Measurements from ENCODE around the gene IL22RA2.

Gene IL22RA2

DNA sequence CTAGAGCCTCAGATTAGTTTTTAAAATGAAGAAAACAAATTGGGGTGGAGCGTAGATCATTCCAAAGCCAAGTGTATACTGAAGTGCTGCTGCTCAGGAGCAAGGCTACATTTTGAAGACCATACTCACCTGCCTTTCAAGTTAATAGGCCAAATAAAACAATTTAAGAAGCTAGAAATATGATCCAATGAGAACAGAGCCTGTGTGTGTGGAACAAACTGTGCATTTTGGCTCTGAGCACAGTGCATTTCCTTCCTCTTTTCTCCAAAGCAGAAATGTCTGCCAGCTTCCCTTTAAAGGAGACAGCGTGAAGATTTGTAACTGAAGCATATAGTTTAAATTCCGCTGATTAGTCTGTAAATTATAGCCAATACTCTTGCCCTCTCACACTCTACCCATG, 48.9 kb upstream of the IL22RA2 start:
- ChIA-PET CTCF (interaction anchor here (0.6 kb wide), 1 partner anchor 736 kb away, joined by 4 read pairs; no protein-coding TSS in a partner anchor), POLR2A (interaction anchor here (0.6 to 0.7 kb wide), 2 partner anchors 19 to 21 kb away, joined by 3 to 4 read pairs; no protein-coding TSS in a partner anchor)
- no peaks in the 10 kb centered on the region for H3K36me3 ChIP-seq (ENCODE audit: control insufficient read depth in 2 of 2, insufficient read depth in 1 of 2, low read length in 2 of 2)
- no peak overlapping the region for H3K27ac ChIP-seq (ENCODE audit: extremely low read depth, low read depth, low read length)
- H3K4me1 ChIP-seq (ENCODE audit: control insufficient read depth, insufficient read depth, low read length) = peaks cover 1% of the 10 kb centered on the region; the same call in 1 of the 2 replicates
- H3K9me3 ChIP-seq (ENCODE audit: control insufficient read depth, insufficient read depth, low read depth, low read length) = no peaks in the 10 kb centered on the region
- TF ChIP-seq OSR2 (tag by site-specific recombination; IDR thresholded peaks at IDR 0.05) (no peak), YY1 (tag by site-specific recombination; IDR thresholded peaks at IDR 0.05) (no peak), SETDB1 (IDR thresholded peaks at IDR 0.05; ENCODE audit: insufficient read length, low read length) (no peak), GLI4 (tag by site-specific recombination; IDR thresholded peaks at IDR 0.05) (no peak)
- no peak overlapping the region for H3K4me3 ChIP-seq (ENCODE audit: low read depth, low read length)

DNA sequence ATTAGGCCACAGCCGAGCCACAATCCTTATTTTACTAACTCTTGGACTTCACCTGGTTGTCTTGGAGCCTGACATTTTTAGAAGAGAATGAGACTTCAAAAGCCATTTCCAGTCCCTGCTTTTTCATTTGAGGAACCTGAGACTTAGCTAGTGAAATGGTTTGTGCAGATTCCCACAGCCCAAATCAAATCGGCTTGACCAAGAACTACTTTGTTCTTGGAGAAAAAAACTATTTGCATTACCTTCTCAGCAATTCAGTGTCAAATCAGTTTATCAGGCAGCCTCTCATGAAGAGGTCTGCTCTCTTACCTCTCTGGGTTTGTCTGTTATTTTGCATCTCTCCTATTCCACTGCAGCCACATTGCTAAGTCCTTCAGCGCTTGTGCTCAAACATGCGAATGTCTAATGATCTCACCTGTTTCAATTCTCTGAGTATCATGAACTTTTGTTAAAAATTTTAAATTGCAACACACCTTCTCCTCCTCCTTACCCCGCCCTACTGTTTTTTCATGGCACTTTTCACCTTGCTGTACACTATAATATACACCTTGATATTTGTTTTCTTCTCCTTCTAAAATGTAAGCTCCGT, 46.3 kb upstream of the IL22RA2 start:
- Histone ChIP-seq H3K36me3 (ENCODE audit: control insufficient read depth in 2 of 2, insufficient read depth in 1 of 2, low read length in 2 of 2) (no peaks in the 10 kb centered on the region), H3K9me3 (ENCODE audit: control insufficient read depth, insufficient read depth, low read depth, low read length) (no peaks in the 10 kb centered on the region), H3K4me1 (ENCODE audit: control insufficient read depth, insufficient read depth, low read length) (peaks cover 10% of the 10 kb centered on the region), H3K4me3 (ENCODE audit: low read depth, low read length) (peak overlapping the region; percentile 89), H3K27ac (ENCODE audit: extremely low read depth, low read depth, low read length) (no peak overlapping the region; the same call in 1 of the 2 replicates)
- peak; percentile 9; the same call in 1 of the 2 replicates for TF ChIP-seq ZNF184 (tag by site-specific recombination; IDR thresholded peaks at IDR 0.05)
- TF ChIP-seq, protein P1, sequence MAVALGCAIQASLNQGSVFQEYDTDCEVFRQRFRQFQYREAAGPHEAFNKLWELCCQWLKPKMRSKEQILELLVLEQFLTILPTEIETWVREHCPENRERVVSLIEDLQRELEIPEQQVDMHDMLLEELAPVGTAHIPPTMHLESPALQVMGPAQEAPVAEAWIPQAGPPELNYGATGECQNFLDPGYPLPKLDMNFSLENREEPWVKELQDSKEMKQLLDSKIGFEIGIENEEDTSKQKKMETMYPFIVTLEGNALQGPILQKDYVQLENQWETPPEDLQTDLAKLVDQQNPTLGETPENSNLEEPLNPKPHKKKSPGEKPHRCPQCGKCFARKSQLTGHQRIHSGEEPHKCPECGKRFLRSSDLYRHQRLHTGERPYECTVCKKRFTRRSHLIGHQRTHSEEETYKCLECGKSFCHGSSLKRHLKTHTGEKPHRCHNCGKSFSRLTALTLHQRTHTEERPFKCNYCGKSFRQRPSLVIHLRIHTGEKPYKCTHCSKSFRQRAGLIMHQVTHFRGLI (tag by site-specific recombination; IDR thresholded peaks at IDR 0.05) = no peak
- 0 out of 2 replicates have a peak, but pooled peaks have one; percentile 29 for TF ChIP-seq TRIM28 (IDR thresholded peaks at IDR 0.05; ENCODE audit: borderline replicate concordance, low read length)
- ChIA-PET POLR2A (no interaction called here), CTCF (interaction anchor here (0.6 kb wide), 1 partner anchor 72 kb away, joined by 3 read pairs; no protein-coding TSS in a partner anchor)

- peak within 1 kb of the TSS; percentile 76 for H3K27ac ChIP-seq (ENCODE audit: extremely low read depth, low read depth, low read length)
- no peaks in the 10 kb centered on the region for H3K9me3 ChIP-seq (ENCODE audit: control insufficient read depth, insufficient read depth, low read depth, low read length)
- ChIA-PET POLR2A (no interaction called here), CTCF (no interaction called here)
- H3K4me1 ChIP-seq (ENCODE audit: control insufficient read depth, insufficient read depth, low read length) = peaks cover 10% of the 10 kb centered on the region
- peak within 1 kb of the TSS; percentile 89 for H3K4me3 ChIP-seq (ENCODE audit: low read depth, low read length)
- H3K36me3 ChIP-seq (ENCODE audit: control insufficient read depth in 2 of 2, insufficient read depth in 1 of 2, low read length in 2 of 2) = no peaks in the 10 kb centered on the region
- TF ChIP-seq ZNF837 (tag by site-specific recombination; IDR thresholded peaks at IDR 0.05) (no peak), ZBTB8A (tag by site-specific recombination; IDR thresholded peaks at IDR 0.05) (peak; percentile 93), KLF9 (tag by site-specific recombination; IDR thresholded peaks at IDR 0.05; ENCODE audit: low read depth) (peak; percentile 83; the same call in 1 of the 2 replicates), ZNF24 (tag by site-specific recombination; IDR thresholded peaks at IDR 0.05) (no peak), TRIM28 (IDR thresholded peaks at IDR 0.05; ENCODE audit: borderline replicate concordance, low read length) (no peak), WT1 (tag by site-specific recombination; IDR thresholded peaks at IDR 0.05) (peak; percentile 35; the same call in 1 of the 2 replicates), ZNF10 (tag by site-specific recombination; IDR thresholded peaks at IDR 0.05) (0 out of 2 replicates have a peak, but pooled peaks have one; percentile 23), ZNF155 (tag by site-specific recombination; IDR thresholded peaks at IDR 0.05) (no peak), ZSCAN4 (tag by site-specific recombination; IDR thresholded peaks at IDR 0.05) (no peak), KLF7 (tag by site-specific recombination; IDR thresholded peaks at IDR 0.05; ENCODE audit: borderline replicate concordance) (peak; percentile 84; the same call in 1 of the 2 replicates), ZNF341 (tag by site-specific recombination; IDR thresholded peaks at IDR 0.05; ENCODE audit: low read depth) (peak; percentile 14; the same call in 1 of the 2 replicates), ZNF76 (tag by site-specific recombination; IDR thresholded peaks at IDR 0.05; ENCODE audit: borderline replicate concordance, low read depth) (0 out of 2 replicates have a peak, but pooled peaks have one; percentile 31), ZNF223 (tag by site-specific recombination; IDR thresholded peaks at IDR 0.05) (no peak), ZNF544 (tag by site-specific recombination; IDR thresholded peaks at IDR 0.05) (no peak), KLF10 (tag by site-specific recombination; IDR thresholded peaks at IDR 0.05) (0 out of 2 replicates have a peak, but pooled peaks have one; percentile 55), ZNF366 (tag by site-specific recombination; conservative IDR thresholded peaks at IDR 0.05) (0 out of 2 replicates have a peak, but pooled peaks have one; percentile 19), ZNF561 (tag by site-specific recombination; IDR thresholded peaks at IDR 0.05; ENCODE audit: borderline replicate concordance) (0 out of 2 replicates have a peak, but pooled peaks have one; percentile 51)
- TF ChIP-seq, protein P1 (tag by site-specific recombination; IDR thresholded peaks at IDR 0.05) = 0 out of 2 replicates have a peak, but pooled peaks have one; percentile 12
- TF ChIP-seq, protein P2, sequence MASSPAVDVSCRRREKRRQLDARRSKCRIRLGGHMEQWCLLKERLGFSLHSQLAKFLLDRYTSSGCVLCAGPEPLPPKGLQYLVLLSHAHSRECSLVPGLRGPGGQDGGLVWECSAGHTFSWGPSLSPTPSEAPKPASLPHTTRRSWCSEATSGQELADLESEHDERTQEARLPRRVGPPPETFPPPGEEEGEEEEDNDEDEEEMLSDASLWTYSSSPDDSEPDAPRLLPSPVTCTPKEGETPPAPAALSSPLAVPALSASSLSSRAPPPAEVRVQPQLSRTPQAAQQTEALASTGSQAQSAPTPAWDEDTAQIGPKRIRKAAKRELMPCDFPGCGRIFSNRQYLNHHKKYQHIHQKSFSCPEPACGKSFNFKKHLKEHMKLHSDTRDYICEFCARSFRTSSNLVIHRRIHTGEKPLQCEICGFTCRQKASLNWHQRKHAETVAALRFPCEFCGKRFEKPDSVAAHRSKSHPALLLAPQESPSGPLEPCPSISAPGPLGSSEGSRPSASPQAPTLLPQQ (tag by site-specific recombination; IDR thresholded peaks at IDR 0.05) = peak; percentile 51; the same call in 1 of the 2 replicates
These were observed 45.6 kb upstream of the IL22RA2 start, which contains the start of gene IFNGR1 for GRCh38 chr6:137218917-137219663. Gene IFNGR1, minus strand, starts transcription at chr6:137219385. Its CDS starts 58 bp downstream, at chr6:137219327.
